Thyroid gland (tissue), 4 donors: ENCODE measurements around the gene VPS54. TPM values are rescaled to one million over a fixed set of nuclear protein-coding genes. Genes with fewer than 3 reads are reported as not detected.

ENCODE experiments used
- DNase-seq, 2 donors: peaks; one replicate each; pipeline ENCODE4 v3.0.0-alpha.2; 2019
- H3K27ac ChIP-seq, 3 donors: fragments of 200-600 bp; sonication (generic); 1 replicate in 2 of 3; 2 replicates in 1 of 3; pipeline ENCODE4 v1.5.1; 2016 to 2019; ENCODE audit warnings: mild to moderate bottlenecking in 1 of 3, moderate library complexity in 1 of 3
- H3K27me3 ChIP-seq: fragments of 200-600 bp; sonication (generic); one replicate; pipeline ENCODE4 v1.5.1; 2019
- H3K36me3 ChIP-seq, 2 donors: fragments of 200-600 bp; sonication (generic); one replicate each; pipeline ENCODE4 v1.5.1; 2016 to 2019
- H3K4me1 ChIP-seq, 2 donors: fragments of 200-600 bp; sonication (generic); one replicate each; pipeline ENCODE4 v1.5.1; 2017 to 2019
- H3K4me3 ChIP-seq, 3 donors: fragments of 200-600 bp; sonication (generic); replicated peaks in 1 of 3; 1 replicate in 2 of 3; 2 replicates in 1 of 3; pipeline ENCODE4 v1.5.1; 2016; ENCODE audit warnings: mild to moderate bottlenecking in 1 of 3
- H3K9me3 ChIP-seq: fragments of 200-600 bp; sonication (generic); one replicate; pipeline ENCODE4 v1.5.1; 2017
- POLR2A ChIP-seq, 2 donors: fragments of 450-650 bp; IDR thresholded peaks; one replicate each; pipeline ENCODE4 v1.6.1; 2017; ENCODE audit warnings: antibody characterized with exemption in 2 of 2, mild to moderate bottlenecking in 2 of 2, moderate library complexity in 1 of 2
- WGBS, 2 donors: methylation state at CpG; one replicate each; pipeline ENCODE4 v1.1.5; 2017; 5-methylcytosine and 5-hydroxymethylcytosine counted together
- intact Hi-C: fragments of 100-400 bp; cut with DNase I; formaldehyde crosslinking; loops from one replicate; pipeline ENCODE4 v1.15.1; 2023
- total RNA-seq, 4 donors: library from RNA; depleted of rRNA; stranded (reverse); fragments of >200 nt; gene quantifications; one replicate each; pipeline ENCODE4 v1.2.3, GENCODE V29; 2016
- TF ChIP-seq, protein P1 (sequence below), 6 experiments: fragments of 200-600 bp in 3 of 6; fragments of 450-650 bp in 3 of 6; sonication (generic) in 3 of 6; IDR thresholded peaks; one replicate each; pipeline ENCODE4 v1.5.1; 2016 to 2019; ENCODE audit warnings: antibody characterized with exemption in 6 of 6, mild to moderate bottlenecking in 2 of 6, inconsistent platforms in 1 of 6, moderate library complexity in 1 of 6

The VPS54 gene
- total RNA-seq, 4 donors from 2014 or later = 34.4 to 40.8 (median 35.9) TPM

DNA sequence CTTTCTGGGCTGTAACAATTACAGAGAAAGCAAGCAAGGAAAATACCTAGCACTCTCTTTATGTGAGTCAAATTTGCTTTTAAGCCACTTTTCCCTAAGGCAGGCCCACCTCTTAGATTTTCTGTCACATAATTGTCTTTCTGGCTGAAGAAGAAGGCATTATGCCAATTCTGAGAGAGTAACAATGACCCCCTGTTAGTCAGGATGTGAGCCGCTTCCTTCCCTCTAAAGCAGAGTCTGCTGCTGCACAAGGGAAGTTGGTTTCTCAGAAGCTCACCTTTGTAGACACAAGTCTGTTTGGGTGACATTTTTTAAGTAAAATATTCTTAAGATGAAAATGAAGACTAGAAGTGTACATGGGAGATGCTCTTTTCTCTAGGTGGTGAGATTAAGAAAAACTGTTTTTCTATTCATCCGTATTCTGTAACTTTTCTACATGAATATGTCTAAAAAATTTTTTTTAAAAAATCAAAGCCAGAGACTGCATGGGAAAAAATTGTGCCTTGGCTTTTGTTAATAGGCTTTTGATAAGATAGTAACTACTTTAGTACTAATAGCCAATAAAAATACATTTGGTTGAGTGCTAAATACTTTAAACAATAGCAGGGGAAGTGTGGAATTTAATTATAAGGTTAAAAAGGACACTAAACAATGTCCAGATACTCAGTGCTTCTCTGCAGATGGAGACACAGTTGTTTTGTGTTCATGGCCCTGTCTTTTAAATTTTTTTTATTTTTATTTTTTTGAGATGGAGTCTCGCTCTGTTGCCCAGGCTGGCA lies 33.4 kb upstream of the VPS54 start:
- no peak overlapping the region for H3K4me3 ChIP-seq
- DNase-seq = no peak
- H3K9me3 ChIP-seq = no peaks in the 10 kb centered on the region
- H3K4me1 ChIP-seq = no peaks in the 10 kb centered on the region
- peak overlapping the region in 1 of 3 donors; percentile 43 for H3K27ac ChIP-seq
- intact Hi-C loops = loop anchor here (5.0 kb wide), 1 partner anchor 260 kb away; no protein-coding TSS in a partner anchor
- WGBS, 2 donors = 81 to 90% methylated on average over 3 of the region's 3 CpGs
- TF ChIP-seq POLR2A (IDR thresholded peaks at IDR 0.05) = no peak
- no peaks in the 10 kb centered on the region for H3K36me3 ChIP-seq
- H3K27me3 ChIP-seq = no peaks in the 10 kb centered on the region

DNA sequence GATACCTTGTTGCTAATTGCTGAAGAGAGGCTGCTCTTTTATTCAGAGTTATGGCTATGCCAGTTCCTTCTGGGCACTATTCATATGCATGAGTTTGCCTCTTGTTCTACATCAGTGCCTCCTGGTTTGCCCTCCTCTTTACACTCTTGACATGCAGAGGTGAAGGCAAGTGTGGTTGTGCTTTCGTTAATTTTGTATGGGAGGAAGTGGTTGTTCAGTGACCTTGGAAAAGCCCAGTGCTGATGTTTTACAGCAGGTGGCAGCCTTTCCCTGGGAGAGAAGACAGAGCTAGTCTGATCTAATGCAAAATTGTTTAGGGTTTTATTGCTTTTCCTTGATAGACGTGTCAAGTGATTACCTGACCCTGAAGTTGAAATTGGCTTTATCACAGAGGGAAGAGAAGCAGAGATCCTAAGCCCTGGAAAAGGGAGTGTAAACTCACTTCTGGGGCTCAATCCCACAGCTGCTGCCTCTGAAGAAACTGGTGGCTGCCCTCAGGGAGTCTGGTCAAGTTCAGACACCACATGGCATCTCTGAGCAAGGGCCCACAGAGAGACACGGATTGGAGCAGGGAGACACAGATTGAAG lies 30.5 kb upstream of the VPS54 start:
- intact Hi-C loops = loop anchor here (5.0 kb wide), 1 partner anchor 263 kb away; no protein-coding TSS in a partner anchor
- Histone ChIP-seq H3K9me3 (no peaks in the 10 kb centered on the region), H3K36me3 (no peaks in the 10 kb centered on the region), H3K4me1 (no peaks in the 10 kb centered on the region), H3K27me3 (no peaks in the 10 kb centered on the region), H3K27ac (no peak overlapping the region), H3K4me3 (no peak overlapping the region)
- DNase-seq = peak; percentile 46 to 60
- TF ChIP-seq, protein P1, sequence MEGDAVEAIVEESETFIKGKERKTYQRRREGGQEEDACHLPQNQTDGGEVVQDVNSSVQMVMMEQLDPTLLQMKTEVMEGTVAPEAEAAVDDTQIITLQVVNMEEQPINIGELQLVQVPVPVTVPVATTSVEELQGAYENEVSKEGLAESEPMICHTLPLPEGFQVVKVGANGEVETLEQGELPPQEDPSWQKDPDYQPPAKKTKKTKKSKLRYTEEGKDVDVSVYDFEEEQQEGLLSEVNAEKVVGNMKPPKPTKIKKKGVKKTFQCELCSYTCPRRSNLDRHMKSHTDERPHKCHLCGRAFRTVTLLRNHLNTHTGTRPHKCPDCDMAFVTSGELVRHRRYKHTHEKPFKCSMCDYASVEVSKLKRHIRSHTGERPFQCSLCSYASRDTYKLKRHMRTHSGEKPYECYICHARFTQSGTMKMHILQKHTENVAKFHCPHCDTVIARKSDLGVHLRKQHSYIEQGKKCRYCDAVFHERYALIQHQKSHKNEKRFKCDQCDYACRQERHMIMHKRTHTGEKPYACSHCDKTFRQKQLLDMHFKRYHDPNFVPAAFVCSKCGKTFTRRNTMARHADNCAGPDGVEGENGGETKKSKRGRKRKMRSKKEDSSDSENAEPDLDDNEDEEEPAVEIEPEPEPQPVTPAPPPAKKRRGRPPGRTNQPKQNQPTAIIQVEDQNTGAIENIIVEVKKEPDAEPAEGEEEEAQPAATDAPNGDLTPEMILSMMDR (IDR thresholded peaks at IDR 0.05) = peak; percentile 27 to 82 (median 76)
- TF ChIP-seq POLR2A (IDR thresholded peaks at IDR 0.05) = no peak
- WGBS, 2 donors = 3 to 4% methylated on average over 3 of the region's 3 CpGs

- Histone ChIP-seq H3K27ac (no peak overlapping the region), H3K9me3 (no peaks in the 10 kb centered on the region), H3K27me3 (no peaks in the 10 kb centered on the region), H3K4me3 (no peak overlapping the region), H3K36me3 (no peaks in the 10 kb centered on the region), H3K4me1 (no peaks in the 10 kb centered on the region)
- TF ChIP-seq POLR2A (IDR thresholded peaks at IDR 0.05) = no peak
- TF ChIP-seq, protein P1 (IDR thresholded peaks at IDR 0.05) = no peak
- intact Hi-C loops = no loop called here
- DNase-seq = no peak
- 94 to 100% methylated on average over 2 of the region's 2 CpGs for WGBS, 2 donors
These were observed 26.7 kb upstream of the VPS54 start for GRCh38 chr2:64045938-64046337.

DNA sequence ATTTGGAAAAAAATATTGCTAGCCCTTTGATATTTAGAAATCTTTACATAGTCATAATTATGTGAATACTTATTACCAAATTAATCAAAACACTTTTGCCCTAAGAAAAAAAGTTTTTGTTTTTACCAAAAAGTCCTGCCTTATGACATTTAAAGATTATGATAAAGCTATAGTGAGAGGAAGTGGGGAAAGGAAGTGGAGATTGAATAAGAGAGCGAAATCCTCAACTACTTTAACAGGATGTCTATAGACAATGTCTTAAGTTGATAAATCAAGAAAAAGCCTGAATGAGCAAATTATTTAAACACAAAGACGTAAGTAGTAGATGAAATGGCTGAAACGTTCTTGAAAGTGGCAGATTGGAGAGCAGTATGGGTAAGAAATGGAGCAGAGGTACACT lies 20.9 kb upstream of the VPS54 start:
- Histone ChIP-seq H3K27ac (no peak overlapping the region), H3K4me1 (no peaks in the 10 kb centered on the region), H3K36me3 (no peaks in the 10 kb centered on the region), H3K9me3 (no peaks in the 10 kb centered on the region), H3K27me3 (no peaks in the 10 kb centered on the region), H3K4me3 (no peak overlapping the region)
- DNase-seq = no peak
- intact Hi-C loops = no loop called here
- 76 to 81% methylated on average over 3 of the region's 3 CpGs for WGBS, 2 donors
- TF ChIP-seq, protein P1 (IDR thresholded peaks at IDR 0.05) = no peak
- TF ChIP-seq POLR2A (IDR thresholded peaks at IDR 0.05) = no peak

- DNase-seq = no peak
- WGBS, 2 donors = 74 to 85% methylated on average over 5 of the region's 5 CpGs
- Histone ChIP-seq H3K27me3 (no peaks in the 10 kb centered on the region), H3K9me3 (no peaks in the 10 kb centered on the region), H3K36me3 (no peaks in the 10 kb centered on the region), H3K4me3 (no peak overlapping the region), H3K27ac (no peak overlapping the region), H3K4me1 (no peaks in the 10 kb centered on the region)
- TF ChIP-seq, protein P1 (IDR thresholded peaks at IDR 0.05) = no peak
- TF ChIP-seq POLR2A (IDR thresholded peaks at IDR 0.05) = no peak
- intact Hi-C loops = no loop called here
These were observed 16.9 kb upstream of the VPS54 start for GRCh38 chr2:64036034-64036705.
